BE2C (cell line): ENCODE measurements around the gene KCNH1.

ENCODE experiments used
- DNase-seq: peaks from one replicate; pipeline ENCODE4 v3.0.0-alpha.2; 2020
- H3K27me3 ChIP-seq: fragments of 250-450 bp; sonication (Bioruptor Pico); 2 replicates; pipeline ENCODE4 v1.5.1; 2020; ENCODE audit warnings: mild to moderate bottlenecking
- H3K36me3 ChIP-seq: fragments of 250-450 bp; sonication (Bioruptor Pico); 2 replicates; pipeline ENCODE4 v1.5.1; 2020; ENCODE audit warnings: mild to moderate bottlenecking
- H3K4me1 ChIP-seq: fragments of 250-450 bp; sonication (Bioruptor Pico); 2 replicates; pipeline ENCODE4 v1.5.1; 2020
- H3K4me3 ChIP-seq: 2 replicates; pipeline ENCODE4 v1.5.1; 2011; ENCODE audit warnings: low read depth, low read length
- H3K9me3 ChIP-seq: fragments of 250-450 bp; sonication (Bioruptor Pico); 2 replicates; pipeline ENCODE4 v1.5.1; 2020
- CTCF ChIP-seq: IDR thresholded peaks from 2 replicates; pipeline ENCODE4 v1.5.1; 2012; ENCODE audit warnings: mild to moderate bottlenecking, low read depth, low read length

The KCNH1 gene

GRCh38 chr1:210746024-210746731 lies 387.8 kb downstream of the KCNH1 start:
- no peaks in the 10 kb centered on the region for H3K4me1 ChIP-seq
- H3K36me3 ChIP-seq: no peaks in the 10 kb centered on the region
- H3K9me3 ChIP-seq: no peaks in the 10 kb centered on the region
- TF ChIP-seq CTCF: no peak
- no peak for DNase-seq
- H3K4me3 ChIP-seq: no peak overlapping the region
- no peaks in the 10 kb centered on the region for H3K27me3 ChIP-seq

- Histone ChIP-seq H3K4me1 (no peaks in the 10 kb centered on the region), H3K9me3 (no peaks in the 10 kb centered on the region), H3K4me3 (no peak overlapping the region), H3K27me3 (no peaks in the 10 kb centered on the region), H3K36me3 (no peaks in the 10 kb centered on the region)
- no peak for TF ChIP-seq CTCF
- no peak for DNase-seq
Measured at GRCh38 chr1:210743038-210743437, 390.9 kb downstream of the KCNH1 start.

- Histone ChIP-seq H3K4me1 (no peaks in the 10 kb centered on the region), H3K36me3 (no peaks in the 10 kb centered on the region), H3K27me3 (no peaks in the 10 kb centered on the region), H3K9me3 (no peaks in the 10 kb centered on the region), H3K4me3 (no peak overlapping the region)
- DNase-seq: no peak
- TF ChIP-seq CTCF: no peak
Measured at GRCh38 chr1:210741564-210741963, 392.4 kb downstream of the KCNH1 start.

GRCh38 chr1:210739627-210740026 lies 394.3 kb downstream of the KCNH1 start:
- H3K9me3 ChIP-seq: no peaks in the 10 kb centered on the region
- no peak for TF ChIP-seq CTCF
- DNase-seq: no peak
- no peaks in the 10 kb centered on the region for H3K36me3 ChIP-seq
- no peak overlapping the region for H3K4me3 ChIP-seq
- no peaks in the 10 kb centered on the region for H3K27me3 ChIP-seq
- no peaks in the 10 kb centered on the region for H3K4me1 ChIP-seq

GRCh38 chr1:210738256-210738655 lies 395.7 kb downstream of the KCNH1 start:
- DNase-seq: no peak
- no peaks in the 10 kb centered on the region for H3K36me3 ChIP-seq
- H3K4me1 ChIP-seq: no peaks in the 10 kb centered on the region
- H3K27me3 ChIP-seq: no peaks in the 10 kb centered on the region
- no peak for TF ChIP-seq CTCF
- no peaks in the 10 kb centered on the region for H3K9me3 ChIP-seq
- no peak overlapping the region for H3K4me3 ChIP-seq

GRCh38 chr1:210736713-210737112 lies 397.2 kb downstream of the KCNH1 start:
- Histone ChIP-seq H3K4me3 (no peak overlapping the region), H3K4me1 (no peaks in the 10 kb centered on the region), H3K9me3 (no peaks in the 10 kb centered on the region), H3K27me3 (no peaks in the 10 kb centered on the region), H3K36me3 (no peaks in the 10 kb centered on the region)
- no peak for TF ChIP-seq CTCF
- DNase-seq: no peak
